Fibroblast of lung (primary cell): ENCODE measurements around the gene IFNG-AS1. TPM values are rescaled to one million over a fixed set of nuclear protein-coding genes. Genes with fewer than 3 reads are reported as not detected.

ENCODE experiments used
- DNase-seq, 2 donors: peaks; one replicate each; pipeline versions ENCODE4 v3.0.0 to v3.0.0-alpha.2; 2010; ENCODE audit warnings: low read depth in 2 of 2
- H2AFZ ChIP-seq: 2 replicates; pipeline ENCODE4 v1.5.1; 2012; ENCODE audit warnings: low read length, control low read depth, inconsistent platforms
- H3K27ac ChIP-seq: 2 replicates; pipeline ENCODE4 v1.5.1; 2011; ENCODE audit warnings: low read length, control low read depth; ENCODE audit not compliant: insufficient read depth
- H3K27me3 ChIP-seq: 2 replicates; pipeline ENCODE4 v1.5.1; 2011; ENCODE audit warnings: mild to moderate bottlenecking, low read length; ENCODE audit not compliant: control insufficient read depth, insufficient read depth
- H3K36me3 ChIP-seq: 2 replicates; pipeline ENCODE4 v1.5.1; 2011; ENCODE audit warnings: low read length; ENCODE audit not compliant: control insufficient read depth, insufficient read depth
- H3K4me1 ChIP-seq: 2 replicates; pipeline ENCODE4 v1.5.1; 2011; ENCODE audit warnings: low read length; ENCODE audit not compliant: control insufficient read depth, insufficient read depth; ENCODE audit errors: extremely low read depth
- H3K4me2 ChIP-seq: 2 replicates; pipeline ENCODE4 v1.5.1; 2011; ENCODE audit warnings: low read length, control low read depth; ENCODE audit not compliant: insufficient read depth; ENCODE audit errors: extremely low read depth
- H3K4me3 ChIP-seq, 4 experiments: fragments of 200-600 bp in 1 of 4; sonication (generic) in 1 of 4; replicated peaks in 1 of 4; 2 replicates each; pipeline ENCODE4 v1.5.1; 2011 to 2016; ENCODE audit warnings: low read length in 4 of 4, low read depth in 3 of 4, mild to moderate bottlenecking in 3 of 4, control low read depth in 2 of 4, inconsistent platforms in 1 of 4, mixed read lengths in 1 of 4; ENCODE audit not compliant: insufficient read depth in 1 of 4; ENCODE audit errors: control extremely low read depth in 1 of 4
- H3K79me2 ChIP-seq: 2 replicates; pipeline ENCODE4 v1.5.1; 2012; ENCODE audit warnings: mild to moderate bottlenecking, low read length, inconsistent platforms; ENCODE audit not compliant: control insufficient read depth, insufficient read depth
- H3K9ac ChIP-seq: 2 replicates; pipeline ENCODE4 v1.5.1; 2011; ENCODE audit warnings: mild to moderate bottlenecking, low read length, control low read depth; ENCODE audit not compliant: insufficient read depth
- H3K9me3 ChIP-seq: 2 replicates; pipeline ENCODE4 v1.5.1; 2012; ENCODE audit warnings: low read depth, low read length; ENCODE audit not compliant: control insufficient read depth, insufficient read depth
- H4K20me1 ChIP-seq: 2 replicates; pipeline ENCODE4 v1.5.1; 2011; ENCODE audit warnings: low read length; ENCODE audit not compliant: control insufficient read depth, insufficient read depth; ENCODE audit errors: extremely low read depth
- EZH2 ChIP-seq: IDR thresholded peaks from 2 replicates; pipeline ENCODE4 v1.5.1; 2012; ENCODE audit warnings: low read length, control low read depth, mild to moderate bottlenecking; ENCODE audit errors: missing control alignments
- polyA plus RNA-seq, 2 donors: library from polyadenylated mRNA; depleted of rRNA in 1 of 2; stranded (reverse) in 1 of 2; unstranded in 1 of 2; fragments of >200 nt; gene quantifications; 2 replicates each; pipeline ENCODE4 v1.2.1, GENCODE V29; 2011 to 2012; ENCODE audit warnings: missing spikeins in 1 of 2
- total RNA-seq: library from RNA; depleted of rRNA; stranded (reverse); fragments of >200 nt; gene quantifications from 2 replicates; pipeline ENCODE4 v1.2.1, GENCODE V29; 2014
- TF ChIP-seq, protein P1 (sequence below), 2 donors: IDR thresholded peaks in 1 of 2; conservative IDR thresholded peaks in 1 of 2; 1 replicate in 1 of 2; 2 replicates in 1 of 2; pipeline ENCODE4 v1.5.1; 2011 to 2012; ENCODE audit warnings: low read length in 2 of 2, control low read depth in 1 of 2, inconsistent platforms in 1 of 2, low read depth in 1 of 2, mild to moderate bottlenecking in 1 of 2

Gene IFNG-AS1
- total and polyA plus RNA-seq, 2 donors (not counting 1 experiment from before 2014, with no cell fraction given): not detected

DNA sequence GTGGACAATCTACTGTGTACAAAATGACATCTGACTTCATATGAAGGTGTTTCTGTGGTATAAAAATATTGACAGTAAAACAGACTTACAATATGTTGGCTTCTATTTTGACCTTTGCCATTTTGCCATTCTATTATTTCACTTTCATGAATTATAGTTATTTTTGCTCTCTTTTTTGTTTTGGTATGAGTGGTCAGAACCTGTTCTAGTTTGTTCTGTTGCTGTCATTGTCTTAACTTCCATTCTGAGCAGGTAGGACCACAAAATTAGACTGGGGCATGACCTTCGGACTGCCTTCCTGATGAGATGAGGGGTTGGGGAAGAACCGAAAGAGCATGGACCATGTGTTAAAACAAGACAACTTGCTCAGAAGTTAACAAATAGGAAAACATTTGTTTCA is 36.5 kb upstream of the IFNG-AS1 start:
- no peak overlapping the region for H3K9ac ChIP-seq
- no peaks in the 10 kb centered on the region for H4K20me1 ChIP-seq
- H3K79me2 ChIP-seq: no peaks in the 10 kb centered on the region
- H3K4me3 ChIP-seq: no peak overlapping the region
- no peak overlapping the region for H2AFZ ChIP-seq
- H3K27ac ChIP-seq: no peak overlapping the region
- H3K27me3 ChIP-seq: no peaks in the 10 kb centered on the region
- no peak overlapping the region for H3K4me2 ChIP-seq
- no peak for TF ChIP-seq EZH2
- TF ChIP-seq, protein P1, sequence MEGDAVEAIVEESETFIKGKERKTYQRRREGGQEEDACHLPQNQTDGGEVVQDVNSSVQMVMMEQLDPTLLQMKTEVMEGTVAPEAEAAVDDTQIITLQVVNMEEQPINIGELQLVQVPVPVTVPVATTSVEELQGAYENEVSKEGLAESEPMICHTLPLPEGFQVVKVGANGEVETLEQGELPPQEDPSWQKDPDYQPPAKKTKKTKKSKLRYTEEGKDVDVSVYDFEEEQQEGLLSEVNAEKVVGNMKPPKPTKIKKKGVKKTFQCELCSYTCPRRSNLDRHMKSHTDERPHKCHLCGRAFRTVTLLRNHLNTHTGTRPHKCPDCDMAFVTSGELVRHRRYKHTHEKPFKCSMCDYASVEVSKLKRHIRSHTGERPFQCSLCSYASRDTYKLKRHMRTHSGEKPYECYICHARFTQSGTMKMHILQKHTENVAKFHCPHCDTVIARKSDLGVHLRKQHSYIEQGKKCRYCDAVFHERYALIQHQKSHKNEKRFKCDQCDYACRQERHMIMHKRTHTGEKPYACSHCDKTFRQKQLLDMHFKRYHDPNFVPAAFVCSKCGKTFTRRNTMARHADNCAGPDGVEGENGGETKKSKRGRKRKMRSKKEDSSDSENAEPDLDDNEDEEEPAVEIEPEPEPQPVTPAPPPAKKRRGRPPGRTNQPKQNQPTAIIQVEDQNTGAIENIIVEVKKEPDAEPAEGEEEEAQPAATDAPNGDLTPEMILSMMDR (conservative IDR thresholded peaks at IDR 0.05 in 1 of 2, IDR thresholded peaks at IDR 0.05 in 1 of 2; ENCODE audit: low read depth in 1 of 2, low read length in 2 of 2): no peak
- no peaks in the 10 kb centered on the region for H3K36me3 ChIP-seq
- H3K9me3 ChIP-seq: no peaks in the 10 kb centered on the region
- no peak for DNase-seq
- H3K4me1 ChIP-seq: no peaks in the 10 kb centered on the region

DNA sequence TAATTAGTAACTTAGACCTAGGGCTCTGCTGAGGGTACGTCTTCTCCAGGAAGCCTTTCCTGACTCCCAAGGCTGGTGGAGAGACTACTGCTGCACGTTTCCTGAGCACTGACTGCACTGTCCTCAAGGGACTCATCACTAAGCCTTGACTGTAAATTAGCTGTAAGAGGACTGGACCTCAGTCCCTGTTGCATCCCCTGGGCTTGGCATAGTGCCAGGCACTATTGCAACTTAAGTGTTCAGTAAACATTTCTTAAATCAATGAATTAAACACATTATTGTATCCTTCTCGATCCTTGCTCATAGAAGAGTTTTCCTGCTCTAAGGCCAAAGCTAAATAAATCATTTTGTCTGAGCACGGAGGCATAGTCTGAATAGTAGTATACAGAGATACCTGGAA is 31.9 kb upstream of the IFNG-AS1 start:
- no peak for DNase-seq
- Histone ChIP-seq H3K4me3 (no peak overlapping the region), H4K20me1 (no peaks in the 10 kb centered on the region), H3K9me3 (no peaks in the 10 kb centered on the region), H3K79me2 (no peaks in the 10 kb centered on the region), H3K36me3 (no peaks in the 10 kb centered on the region), H3K4me1 (no peaks in the 10 kb centered on the region), H2AFZ (no peak overlapping the region), H3K9ac (no peak overlapping the region), H3K27ac (no peak overlapping the region), H3K4me2 (no peak overlapping the region), H3K27me3 (no peaks in the 10 kb centered on the region)
- TF ChIP-seq EZH2: no peak
- TF ChIP-seq, protein P1 (conservative IDR thresholded peaks at IDR 0.05 in 1 of 2, IDR thresholded peaks at IDR 0.05 in 1 of 2; ENCODE audit: low read depth in 1 of 2, low read length in 2 of 2): no peak

DNA sequence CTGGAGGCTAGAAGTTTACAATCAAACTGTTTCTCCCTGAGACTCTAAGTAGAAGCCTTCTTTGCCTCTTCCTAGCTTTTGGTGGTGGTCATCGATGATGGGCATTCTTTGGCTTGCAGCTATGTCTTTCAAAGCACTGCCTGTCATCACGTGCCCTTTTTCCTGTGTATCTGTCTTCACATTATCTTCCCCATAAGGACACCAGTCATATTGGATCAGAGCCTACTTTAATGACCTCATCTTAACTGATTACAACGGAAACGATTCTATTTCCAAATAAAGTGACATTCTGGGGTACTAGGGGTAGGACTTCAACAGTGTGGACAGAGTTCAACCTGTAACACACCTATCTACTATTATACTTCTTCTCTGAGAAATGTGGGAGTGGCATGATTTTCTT is 31.1 kb upstream of the IFNG-AS1 start:
- Histone ChIP-seq H3K27ac (no peak overlapping the region), H3K36me3 (no peaks in the 10 kb centered on the region), H3K79me2 (no peaks in the 10 kb centered on the region), H3K9me3 (no peaks in the 10 kb centered on the region), H3K9ac (no peak overlapping the region), H3K4me3 (no peak overlapping the region), H4K20me1 (no peaks in the 10 kb centered on the region), H2AFZ (no peak overlapping the region), H3K4me2 (no peak overlapping the region), H3K27me3 (no peaks in the 10 kb centered on the region), H3K4me1 (no peaks in the 10 kb centered on the region)
- no peak for DNase-seq
- TF ChIP-seq, protein P1 (conservative IDR thresholded peaks at IDR 0.05 in 1 of 2, IDR thresholded peaks at IDR 0.05 in 1 of 2; ENCODE audit: low read depth in 1 of 2, low read length in 2 of 2): no peak
- no peak for TF ChIP-seq EZH2
